SHP77 treated with DMSO at 0.1 percent for 48 hours (cell line): Measurements from ENCODE around the gene SYPL1.
"Not testable (repeated sequence)": the region's sequence is repeated elsewhere in the genome, so short reads cannot be mapped to it uniquely, and the experiment has no call there.

Source experiments
- DNase-seq: peaks from one replicate; lab custom pipeline; 2025; lab: John Stamatoyannopoulos, UW

The SYPL1 gene

DNA sequence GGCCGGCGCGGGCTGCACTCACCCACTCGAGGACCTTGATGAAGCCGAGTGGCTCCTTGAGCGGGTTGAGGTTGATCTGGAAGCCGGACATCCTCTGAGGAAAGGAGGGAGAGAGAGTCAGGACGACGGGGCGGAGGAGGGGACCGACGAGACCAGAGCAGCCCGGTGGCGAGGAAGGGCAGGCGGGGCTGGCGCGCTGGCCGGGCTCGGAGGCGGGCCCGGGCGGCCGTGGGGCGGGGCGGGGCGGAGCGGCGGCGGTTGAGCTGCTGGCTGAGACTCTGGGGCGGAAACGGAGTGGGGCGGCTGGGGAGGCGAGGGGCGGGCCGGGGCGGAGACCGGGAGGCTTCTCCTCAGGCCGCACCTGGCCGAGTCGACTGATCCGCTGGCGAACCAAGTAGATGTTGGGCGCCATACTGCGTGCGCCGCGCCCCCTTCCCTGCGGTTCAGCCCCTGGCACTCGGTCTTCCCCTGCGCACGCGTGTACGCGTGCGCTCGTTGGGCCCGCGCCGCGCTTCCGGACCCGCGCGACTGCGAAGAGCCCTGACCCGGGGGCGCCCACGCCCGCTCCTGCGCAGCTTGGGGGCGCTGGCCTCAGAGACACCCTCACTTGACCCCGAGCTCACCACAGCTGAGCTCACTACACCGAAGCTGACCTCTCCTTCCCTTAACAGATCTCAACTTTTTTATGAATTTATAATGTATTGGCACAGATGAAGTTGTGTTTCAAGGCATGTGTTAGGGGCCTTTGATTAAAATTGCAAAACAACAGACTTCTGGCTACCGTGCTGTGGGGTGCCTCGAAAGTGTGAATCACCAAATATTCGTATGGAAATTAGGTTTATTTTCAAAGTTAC is at the start of gene SYPL1:
SYPL1 (minus strand) TSS at position 195 of the 854 bp plus-strand sequence; CDS start at position 91, 104 bp downstream.
- DNase-seq: peak; percentile 62

DNA sequence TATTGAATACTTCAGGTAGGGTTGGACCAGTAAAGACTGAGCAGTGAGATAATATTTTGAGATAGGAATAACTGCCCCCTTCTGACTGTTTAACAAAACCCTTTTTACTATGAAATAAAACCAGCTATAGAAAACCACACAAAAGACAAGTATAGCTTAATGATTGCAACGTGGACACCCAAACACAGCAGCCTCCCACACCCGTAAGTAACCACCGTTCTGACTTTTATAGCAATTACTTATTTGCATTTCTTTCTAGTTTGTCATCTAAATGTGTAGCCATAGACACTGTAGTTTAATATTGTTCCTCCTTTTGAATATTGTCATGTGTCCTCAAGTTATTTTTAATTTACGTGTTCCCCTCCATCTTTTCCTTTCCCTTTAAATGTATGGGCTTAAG is 42.9 kb upstream of the SYPL1 start:
- DNase-seq: no peak

DNA sequence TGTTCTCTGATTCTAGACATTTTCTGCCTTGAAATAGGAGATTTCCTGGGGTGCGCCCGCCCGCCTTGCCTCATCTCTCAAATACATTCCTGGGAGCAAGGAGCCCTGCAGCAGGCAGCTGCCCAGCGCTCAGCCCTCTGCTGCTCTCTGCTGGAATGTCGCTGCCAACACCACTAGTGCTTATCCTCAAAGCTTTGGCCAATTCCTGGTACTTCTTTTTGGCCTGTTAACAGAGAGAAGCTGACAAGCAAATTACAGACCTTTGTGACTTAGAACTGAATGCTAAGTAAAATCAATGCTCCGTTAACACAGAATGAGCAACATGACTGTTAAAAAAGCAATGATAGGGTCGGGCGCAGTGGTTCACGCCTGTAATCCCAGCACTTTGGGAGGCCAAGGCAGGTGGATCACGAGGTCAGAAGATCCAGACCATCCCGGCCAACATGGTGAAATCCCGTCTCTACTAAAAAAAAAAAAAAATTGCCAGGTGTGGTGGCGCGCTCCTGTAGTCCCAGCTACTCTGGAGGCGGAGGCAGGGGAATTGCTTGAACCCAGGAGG is 41.9 kb upstream of the SYPL1 start:
- peak; percentile 14 for DNase-seq

DNA sequence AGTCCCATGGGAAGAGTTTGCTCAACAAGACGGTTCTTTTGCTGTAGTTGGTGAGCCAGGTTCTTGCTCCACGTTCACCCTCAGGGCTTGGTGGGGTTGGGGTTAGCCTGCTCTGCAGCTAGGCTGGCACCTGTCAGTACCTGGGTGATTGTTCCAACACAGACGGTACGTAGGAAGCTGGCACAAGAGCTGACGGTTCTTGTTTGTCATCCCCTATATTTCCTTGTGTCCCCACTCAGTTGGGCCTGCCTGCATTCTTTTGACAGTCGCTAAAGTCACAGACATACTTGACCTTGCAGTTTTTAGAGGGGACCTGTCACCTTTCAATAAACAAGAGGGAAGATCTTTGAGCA is 40.2 kb upstream of the SYPL1 start:
- DNase-seq: no peak

DNA sequence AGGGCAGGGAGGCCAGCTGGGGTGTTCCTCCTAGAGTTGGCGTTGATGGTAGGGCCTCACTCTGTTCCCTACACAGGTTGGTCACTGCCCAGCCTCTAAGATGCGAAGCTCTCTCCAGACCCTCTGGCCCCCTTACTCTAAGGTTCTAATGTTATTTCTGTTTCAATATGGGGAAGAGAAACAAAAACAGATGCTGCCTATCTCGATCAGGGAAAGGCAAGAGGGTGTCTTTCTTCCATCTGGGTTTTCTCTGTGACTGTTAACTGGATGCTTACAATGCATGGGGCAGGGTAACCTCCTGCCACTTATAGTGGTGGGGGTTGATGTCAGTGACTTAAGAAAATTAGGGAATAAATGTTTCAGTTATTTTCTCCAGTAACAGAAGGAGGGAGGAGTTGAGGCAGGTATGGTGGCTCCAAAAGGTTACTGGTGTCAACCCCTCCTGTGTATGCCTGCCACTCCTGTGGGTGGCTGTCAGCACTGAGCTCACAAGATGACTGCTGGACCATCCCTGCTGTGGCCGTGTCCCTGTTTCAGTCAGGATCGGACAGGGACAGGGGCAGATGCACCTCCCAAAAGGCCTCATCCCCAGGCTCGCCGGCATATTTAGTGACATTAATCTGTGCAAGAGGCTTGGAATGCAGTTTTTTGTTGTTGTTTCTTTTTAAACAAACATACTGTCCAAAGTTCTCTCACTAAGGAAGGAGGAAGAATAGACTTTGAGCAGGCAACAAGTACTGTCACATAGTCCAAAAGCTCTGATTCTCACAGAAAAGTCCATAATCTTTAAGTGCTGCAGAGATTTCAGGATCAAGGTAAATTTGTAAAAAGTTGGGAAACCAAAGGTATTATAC is 39.6 kb upstream of the SYPL1 start:
- no peak for DNase-seq

DNA sequence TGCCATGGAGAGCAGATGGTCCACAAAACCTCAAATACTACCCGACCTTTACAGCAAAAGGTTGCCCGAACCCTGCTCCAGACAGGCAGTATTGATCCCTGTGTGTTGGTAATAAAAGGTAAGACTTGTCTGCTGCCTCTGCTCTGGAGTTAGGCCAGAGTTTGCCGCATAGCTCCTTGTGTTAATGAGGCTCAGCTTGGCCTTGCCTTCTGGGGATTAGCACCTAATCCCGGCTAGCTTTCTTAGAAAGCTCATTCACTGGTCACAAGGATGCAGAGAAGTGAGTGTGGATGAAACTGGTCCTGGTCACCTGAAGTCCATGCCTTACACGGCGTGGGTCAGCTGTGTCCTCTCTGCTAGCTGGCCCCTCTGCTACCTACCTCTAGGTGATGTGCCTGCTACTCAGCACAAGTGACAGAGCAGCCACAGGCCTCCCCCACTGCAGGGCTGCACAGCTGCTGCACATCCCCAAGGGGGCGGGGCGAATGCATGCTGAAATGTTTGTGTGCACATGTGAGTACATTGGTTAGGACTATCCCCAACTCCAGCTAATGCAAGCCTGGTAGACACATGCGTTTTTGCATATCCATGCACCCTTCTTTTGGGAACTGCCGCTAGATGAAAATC is 31.7 kb upstream of the SYPL1 start:
- no peak for DNase-seq

DNA sequence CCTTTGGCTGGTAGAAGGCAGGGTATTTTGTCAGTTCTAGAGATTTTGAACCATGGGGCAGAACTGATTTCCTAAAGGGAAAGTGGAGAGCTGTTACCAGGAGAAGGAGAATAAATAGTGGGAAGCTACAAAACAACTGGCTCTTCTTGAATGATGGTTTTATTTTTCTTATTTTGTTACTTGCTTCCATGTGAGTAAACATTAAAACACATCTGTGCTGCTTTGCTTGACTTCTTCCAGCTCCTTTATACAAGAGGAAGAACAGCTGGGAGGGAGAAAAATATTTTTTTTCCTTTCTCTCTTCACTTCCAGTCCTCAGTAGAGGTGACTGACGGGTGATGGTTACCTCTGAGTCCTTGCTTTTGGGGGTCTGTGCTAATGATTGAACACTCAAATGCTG is 30.0 kb upstream of the SYPL1 start:
- DNase-seq: no peak

DNA sequence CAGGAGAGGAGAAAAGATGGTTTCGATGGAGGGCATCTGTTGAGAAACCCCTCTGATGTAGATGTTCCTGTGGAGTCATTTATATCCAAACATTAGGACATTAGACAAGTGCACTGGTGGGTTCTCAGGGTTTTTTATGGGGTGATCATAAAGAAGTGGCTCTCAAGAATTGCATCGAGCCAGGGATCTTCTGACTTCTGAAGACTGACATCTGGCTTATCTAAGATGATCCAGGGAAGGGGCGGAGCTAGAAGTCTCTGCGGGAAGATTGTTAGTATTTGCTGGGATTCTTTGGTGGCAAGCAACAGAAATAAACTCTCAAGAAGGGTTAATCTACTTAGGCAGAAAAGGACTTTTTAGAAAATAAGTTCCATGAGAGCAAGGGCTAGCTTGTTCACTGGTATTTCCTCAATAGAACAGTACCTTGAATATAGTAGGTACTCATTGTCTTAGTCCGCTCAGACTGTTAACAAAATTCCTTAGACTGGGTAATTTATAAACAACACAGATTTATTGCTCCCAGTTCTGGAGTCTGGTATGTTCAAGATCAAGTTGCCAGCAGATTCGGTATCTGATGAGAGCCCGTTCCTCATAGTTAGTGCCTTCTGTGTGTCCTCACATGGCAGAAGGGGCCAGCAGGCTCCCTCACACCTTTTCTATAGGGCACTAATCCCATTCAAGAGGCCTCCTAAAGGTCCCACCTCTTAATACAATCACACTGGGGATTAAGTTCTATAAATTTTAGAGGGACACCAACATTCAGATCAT is 28.5 kb upstream of the SYPL1 start:
- DNase-seq: no peak

DNA sequence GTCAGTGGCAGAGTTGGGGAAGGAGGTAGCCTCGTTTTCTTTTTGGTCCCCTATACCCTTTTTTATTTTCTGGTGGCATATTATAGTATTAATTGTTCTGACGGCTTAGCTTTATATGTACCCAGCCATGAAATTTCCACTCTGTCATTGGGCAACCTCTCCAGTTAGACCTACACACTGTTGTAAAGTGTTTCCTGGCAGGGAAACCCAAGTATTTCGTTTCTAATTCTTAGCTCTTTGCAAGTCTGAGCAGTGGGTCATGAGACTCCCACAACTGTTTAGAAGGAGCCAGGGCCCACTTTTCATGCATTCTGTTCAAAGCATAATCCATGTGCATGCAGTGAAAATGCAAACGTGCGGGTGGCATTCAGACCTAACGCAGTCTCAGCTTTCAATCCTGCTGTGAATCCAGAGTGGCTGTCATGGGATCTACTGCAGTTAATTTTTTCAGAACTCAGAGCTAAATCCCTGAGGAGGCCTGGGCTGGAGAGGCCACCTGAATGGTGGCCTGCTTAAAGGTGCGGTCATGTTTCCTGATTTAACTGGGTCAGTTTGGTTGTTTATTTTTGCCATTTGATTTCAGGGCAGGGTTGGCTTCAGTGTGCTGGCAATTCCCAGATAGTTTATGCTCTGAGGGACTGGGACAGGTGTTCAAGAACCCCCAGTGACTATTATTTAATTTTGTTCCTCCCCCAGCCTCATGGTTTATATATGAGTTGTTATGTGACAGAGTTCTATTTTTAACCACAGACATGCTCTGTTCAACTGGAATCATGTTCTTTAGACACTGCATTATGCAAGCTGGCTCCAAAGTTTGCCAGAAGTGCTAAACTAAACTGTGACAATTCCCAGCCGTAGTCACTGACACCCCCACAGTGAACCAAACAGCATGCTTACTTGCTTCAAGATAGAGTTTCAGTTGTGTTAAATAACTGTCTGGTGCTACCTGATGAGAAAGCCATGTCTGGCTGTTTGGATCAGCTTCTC is 27.4 kb upstream of the SYPL1 start:
- no peak for DNase-seq

DNA sequence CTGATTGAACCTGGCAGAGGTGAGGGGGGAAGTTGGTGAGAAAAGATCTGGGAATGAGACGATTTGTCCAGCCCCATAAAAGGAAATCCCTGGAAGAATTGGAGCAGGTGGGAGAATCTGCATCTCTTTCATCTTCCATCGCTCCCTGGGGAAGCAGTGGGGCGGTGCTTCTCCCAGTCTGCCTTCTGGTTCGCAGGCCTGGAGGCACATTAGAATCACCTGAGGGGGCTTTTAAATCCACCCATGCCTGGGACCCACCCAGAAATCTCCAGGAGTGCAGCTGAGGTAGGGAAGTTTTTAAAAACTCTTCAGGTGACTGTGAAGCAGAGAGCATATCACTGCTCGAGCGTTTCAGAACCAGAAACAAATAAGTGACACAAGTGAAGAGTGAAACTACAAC is 26.7 kb upstream of the SYPL1 start:
- no peak for DNase-seq

DNA sequence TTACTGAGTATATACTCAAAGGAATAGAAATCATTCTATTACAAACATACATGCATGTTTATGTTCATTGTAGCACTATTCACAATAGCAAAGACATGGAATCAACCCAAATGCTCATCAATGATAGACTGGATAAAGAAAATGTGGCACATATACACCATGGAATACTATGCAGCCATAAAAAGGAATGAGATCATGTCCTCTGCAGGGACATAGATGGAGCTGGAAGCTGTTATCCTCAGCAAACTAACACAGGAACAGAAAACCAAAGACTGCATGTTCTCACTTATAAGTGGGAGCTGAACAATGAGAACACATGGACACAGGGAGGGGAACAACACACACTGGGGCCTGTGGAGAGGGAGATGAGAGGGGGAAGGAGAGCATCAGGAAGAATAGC is 26.1 kb upstream of the SYPL1 start:
- not testable (repeated sequence) for DNase-seq

DNA sequence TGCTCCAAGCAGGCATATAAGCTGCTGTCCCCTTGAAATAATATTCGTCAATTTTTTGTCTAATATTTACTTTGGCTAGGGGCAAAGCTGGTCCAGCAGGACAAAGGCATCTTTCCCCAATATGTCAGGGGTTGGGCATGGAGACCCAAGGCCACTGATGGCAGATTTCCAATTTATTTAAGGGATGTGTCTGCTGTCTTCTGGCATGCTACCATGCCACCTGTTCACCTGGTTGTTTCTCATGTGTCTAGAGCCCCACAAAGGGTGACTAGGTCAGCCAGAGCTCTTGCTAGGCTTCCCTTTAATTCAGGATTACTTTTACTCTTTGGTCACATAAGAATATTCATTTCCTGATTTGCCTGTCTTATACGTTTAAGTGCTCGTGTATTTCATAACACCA is 22.1 kb upstream of the SYPL1 start:
- no peak for DNase-seq

DNA sequence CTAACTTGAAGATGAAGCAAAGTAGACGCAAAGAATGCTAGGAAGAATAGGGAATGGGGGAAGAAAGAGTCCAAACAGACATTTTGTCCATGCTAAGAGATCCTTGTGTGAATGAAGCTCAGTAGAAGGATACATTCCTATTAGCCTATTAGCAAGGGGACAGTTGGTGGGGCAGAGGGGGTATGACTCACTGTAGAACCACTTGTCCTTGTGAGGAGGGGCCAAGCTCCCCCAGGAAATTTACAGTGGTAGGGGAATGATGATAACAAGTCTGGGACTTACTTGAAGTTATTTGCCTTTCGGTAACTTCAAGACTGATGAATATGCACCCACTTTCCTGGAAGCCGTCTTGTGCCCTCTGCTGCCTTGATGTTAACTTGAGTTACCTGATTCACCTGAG is 17.2 kb upstream of the SYPL1 start:
- DNase-seq: no peak

DNA sequence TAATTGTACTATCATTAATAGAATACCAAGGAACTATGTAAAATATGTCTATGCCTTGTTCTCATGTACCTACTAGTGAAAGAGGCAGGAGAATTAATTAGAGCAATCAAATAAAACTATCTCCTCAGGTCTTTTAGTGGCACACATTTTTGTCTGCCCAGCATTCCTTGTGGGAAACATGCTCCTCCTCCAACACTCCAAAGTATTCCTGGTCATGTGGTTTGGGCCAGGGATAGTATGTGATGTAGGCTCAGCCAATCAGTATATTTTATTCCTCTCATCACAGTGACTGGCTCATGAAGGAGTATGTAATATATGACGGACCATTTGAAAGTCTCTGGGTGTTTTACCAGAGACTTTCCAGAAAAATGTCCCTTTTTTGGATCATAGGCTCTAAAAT is 16.7 kb upstream of the SYPL1 start:
- no peak for DNase-seq

DNA sequence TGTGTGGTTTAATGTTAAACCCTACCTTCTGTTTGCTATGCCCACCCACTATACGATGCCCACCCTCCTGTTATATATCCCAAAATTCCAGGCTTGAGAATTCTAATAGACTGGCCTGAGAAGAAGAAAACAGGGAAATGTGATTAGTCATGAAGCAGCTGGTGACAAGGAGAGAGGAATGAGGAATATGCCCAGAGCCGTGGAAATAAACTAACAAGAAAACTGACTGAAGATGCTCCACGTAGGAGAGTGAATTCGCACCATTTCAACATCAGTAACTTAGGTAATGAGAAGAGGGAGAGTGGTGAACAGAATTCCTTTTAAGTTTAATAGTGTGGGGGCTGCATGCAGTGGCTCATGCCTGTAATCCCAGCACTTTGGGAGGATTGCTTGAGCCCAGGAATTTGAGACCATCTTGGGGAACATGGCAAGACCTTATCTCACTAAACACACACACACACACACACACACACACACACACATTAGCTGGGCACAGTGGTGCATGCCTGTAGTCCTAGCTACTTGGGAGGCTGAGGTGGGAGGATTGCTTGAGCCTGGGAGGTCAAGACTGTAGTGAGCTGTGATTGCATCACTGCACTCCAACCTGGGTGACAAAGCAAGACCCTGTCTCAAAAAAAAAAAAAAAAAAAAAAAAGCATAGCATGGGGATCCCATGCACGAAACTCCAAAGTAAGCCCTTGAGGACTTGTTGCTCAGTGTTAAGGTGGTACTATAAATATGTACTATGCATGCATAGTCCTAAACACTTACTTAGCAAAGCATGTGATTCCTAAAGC is 16.1 kb upstream of the SYPL1 start:
- DNase-seq: no peak

DNA sequence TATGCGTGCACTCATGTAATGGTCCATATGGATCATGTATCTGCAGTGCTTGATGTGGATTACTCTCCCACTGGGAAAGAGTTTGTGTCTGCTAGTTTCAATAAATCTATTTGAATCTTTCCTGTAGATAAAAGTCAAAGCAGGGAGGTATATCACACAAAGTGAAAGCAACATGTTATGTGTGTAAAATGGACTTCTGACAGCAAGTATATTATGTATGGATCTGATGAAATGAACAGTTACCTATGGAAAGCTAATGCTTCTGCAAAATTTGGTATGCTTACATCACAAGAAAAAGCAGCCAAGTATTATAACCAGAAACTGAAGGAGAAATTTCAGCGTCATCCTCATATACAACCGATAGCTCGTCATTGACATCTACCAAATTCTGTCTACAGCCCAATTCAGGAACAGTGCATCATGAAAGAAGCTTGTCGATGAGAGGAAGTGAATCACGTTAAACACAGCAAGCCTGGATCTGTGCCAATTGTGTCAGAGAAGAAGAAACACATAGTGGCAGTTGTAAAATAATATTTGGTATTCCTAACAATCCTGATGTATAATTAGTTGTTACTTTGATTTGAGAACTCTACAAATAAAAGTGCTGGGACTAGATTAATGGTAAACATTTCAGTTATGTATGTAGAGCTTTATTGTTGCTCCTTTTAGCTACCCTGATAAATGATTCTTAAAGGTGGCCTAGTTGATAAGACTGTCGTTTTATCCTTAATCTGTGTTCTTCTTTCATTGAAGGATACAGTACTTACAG is 14.2 kb upstream of the SYPL1 start:
- no peak for DNase-seq

DNA sequence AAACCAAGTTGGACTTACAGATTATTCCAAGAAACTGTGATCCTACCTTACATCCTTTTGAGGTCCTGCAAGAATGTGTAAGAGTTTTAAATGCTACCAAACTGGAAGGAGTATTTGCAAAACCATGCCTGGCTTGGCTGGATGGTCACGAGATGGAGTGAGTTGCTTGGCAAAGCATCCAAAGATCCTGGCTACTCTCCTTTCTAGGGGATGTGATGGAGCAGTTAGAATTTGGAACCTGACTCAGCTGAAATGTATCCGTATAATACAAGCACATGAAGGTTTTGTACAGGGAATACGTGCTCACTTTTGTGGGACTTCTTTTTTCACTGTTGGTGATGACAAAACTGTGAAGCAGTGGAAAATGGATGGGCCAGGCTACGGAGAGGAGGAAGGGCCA is 13.3 kb upstream of the SYPL1 start:
- no peak for DNase-seq

DNA sequence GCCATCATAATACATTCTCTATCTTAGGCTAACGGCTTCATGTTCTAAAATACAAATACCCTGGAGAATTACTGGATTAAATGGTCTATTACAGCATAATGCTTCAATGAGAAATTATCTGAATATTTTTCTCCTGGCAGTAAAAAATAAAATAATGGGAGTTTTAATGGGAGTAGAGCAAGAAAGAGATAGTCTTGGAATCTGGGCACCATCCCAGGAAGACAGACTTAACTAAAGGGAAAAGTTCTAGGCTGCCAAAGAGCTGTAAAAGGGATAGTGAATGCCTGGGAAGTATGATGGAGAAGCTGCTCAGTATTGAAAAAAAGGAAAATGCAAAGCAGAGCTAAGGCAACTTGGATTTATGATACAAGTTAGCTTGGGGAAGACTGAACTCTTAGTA is 12.1 kb upstream of the SYPL1 start:
- DNase-seq: no peak

DNA sequence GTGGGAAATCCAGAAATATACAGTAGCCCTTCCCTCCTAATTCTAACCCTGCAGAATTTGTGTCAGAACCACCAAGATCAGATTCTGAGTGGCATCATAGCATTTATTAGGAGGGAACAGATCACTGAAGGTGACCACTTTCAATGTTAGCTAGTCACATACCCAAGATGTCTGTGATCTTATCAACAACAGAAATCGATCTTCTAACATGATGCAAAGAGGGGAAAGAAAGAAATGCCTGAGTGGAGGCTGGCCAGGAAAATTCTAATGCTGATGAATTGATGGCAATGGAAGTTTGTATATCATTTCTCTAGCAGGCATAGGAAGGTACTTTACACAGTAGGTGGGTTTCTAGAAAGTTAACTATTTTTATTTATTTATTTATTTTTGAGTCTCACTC is 10.6 kb upstream of the SYPL1 start:
- no peak for DNase-seq
